Retinal pigment epithelial cell (primary cell): ENCODE results near the gene DNAI2.

Experiments
- DNase-seq: peaks from one replicate; pipeline ENCODE4 v3.0.0-alpha.2; 2010; ENCODE audit warnings: low read depth
- H3K4me3 ChIP-seq: 2 replicates; pipeline ENCODE4 v1.5.1; 2011; ENCODE audit warnings: mild to moderate bottlenecking, low read length, control low read depth, moderate library complexity
- TF ChIP-seq, protein P1 (sequence below): conservative IDR thresholded peaks from 2 replicates; pipeline ENCODE4 v1.5.1; 2011; ENCODE audit warnings: low read depth, low read length, control low read depth, inconsistent platforms

Gene DNAI2

DNA sequence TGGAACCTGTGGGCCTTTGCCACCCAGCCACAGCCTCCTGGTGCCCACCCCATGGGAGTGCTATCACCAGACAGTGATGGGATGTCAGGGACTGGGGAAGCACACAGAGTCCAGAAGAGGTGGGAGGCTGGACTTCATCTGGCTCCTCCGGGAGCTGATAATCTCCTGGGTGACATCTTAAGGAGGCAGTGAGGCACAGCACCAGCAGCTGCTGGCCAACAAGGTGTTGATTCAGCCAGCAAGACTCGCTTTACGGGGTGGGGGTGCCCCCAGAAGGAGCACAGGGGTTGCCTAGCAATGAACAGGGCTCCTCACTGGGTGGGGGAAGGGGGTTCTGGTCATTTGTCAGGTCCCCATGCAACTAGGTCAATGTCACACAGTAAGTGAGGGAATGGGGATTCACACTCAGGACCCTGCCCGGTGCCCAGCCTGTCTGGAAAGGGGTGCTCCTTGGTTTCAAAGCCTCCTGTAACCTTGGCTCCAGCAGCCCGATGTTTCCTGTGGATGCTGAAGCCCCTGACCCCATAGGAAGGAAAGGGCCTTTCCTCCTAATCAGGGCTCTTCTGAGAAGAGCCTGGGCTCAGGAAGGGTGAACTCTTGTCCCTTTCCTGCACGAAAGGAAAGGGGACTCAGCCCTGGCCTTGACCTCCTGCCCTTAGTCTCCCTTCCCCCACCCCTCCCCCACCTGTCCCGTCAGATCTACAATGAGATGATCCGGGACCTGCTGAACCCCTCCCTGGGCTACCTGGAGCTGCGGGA lies 69.7 kb downstream of the DNAI2 start:
- TF ChIP-seq, protein P1, sequence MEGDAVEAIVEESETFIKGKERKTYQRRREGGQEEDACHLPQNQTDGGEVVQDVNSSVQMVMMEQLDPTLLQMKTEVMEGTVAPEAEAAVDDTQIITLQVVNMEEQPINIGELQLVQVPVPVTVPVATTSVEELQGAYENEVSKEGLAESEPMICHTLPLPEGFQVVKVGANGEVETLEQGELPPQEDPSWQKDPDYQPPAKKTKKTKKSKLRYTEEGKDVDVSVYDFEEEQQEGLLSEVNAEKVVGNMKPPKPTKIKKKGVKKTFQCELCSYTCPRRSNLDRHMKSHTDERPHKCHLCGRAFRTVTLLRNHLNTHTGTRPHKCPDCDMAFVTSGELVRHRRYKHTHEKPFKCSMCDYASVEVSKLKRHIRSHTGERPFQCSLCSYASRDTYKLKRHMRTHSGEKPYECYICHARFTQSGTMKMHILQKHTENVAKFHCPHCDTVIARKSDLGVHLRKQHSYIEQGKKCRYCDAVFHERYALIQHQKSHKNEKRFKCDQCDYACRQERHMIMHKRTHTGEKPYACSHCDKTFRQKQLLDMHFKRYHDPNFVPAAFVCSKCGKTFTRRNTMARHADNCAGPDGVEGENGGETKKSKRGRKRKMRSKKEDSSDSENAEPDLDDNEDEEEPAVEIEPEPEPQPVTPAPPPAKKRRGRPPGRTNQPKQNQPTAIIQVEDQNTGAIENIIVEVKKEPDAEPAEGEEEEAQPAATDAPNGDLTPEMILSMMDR, result no peak
- no peak for DNase-seq
- no peak overlapping the region for H3K4me3 ChIP-seq

DNA sequence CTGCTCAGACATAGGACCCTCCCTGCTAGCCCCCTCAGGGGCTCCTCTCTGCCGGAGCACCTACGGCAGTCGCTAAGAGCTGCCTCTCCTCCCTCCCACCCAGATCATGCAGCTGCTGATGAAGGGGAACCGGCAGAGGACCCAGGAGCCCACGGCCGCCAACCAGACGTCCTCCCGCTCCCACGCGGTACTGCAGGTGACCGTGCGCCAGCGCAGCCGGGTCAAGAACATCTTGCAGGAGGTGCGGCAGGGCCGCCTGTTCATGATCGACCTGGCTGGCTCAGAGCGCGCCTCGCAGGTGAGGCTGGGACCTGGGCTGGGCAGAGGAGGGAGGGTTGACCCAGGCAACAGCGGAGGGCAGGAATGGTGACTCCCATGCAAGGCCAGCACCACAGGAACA lies 70.6 kb downstream of the DNAI2 start:
- TF ChIP-seq, protein P1, result no peak
- DNase-seq, result no peak
- H3K4me3 ChIP-seq, result no peak overlapping the region

DNA sequence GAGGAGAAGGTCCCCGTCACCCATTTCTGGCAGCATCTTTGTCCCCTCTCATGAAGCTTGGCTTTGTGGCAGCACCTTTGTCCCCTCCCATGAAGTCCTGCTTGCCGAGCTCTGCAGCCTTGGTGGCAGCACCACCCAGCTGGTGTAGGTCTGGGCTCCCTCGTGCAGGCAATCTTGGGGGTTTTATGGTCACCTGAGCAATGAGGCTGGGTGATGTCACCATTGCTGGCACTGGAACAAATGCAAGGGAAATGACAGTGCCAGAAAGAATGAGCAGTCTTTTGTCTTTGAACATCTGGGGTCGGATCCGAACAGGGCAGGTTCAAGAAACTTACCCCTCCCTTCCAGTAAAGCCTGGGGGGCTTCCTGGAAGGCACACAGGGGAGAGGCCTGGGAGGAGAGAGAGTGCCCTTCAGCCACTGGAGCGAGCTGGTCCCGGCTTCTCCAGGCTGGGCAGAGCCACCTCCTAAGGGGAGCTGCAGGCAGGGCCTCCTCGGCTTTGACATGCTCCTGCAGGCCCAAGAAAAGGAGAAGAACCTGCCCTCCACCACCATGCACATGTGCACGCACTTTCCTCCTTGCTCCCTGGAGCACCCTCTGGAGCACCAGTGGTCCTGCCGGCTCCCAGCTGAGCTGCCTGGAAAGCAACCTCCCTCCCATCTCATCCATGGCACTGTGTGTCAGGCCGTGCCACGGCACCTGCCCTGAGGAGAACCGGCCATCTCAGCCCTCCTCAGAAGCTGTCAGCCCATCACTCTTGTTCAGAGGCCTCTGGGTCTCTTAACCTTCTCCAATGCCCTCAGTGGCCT lies 71.6 kb downstream of the DNAI2 start:
- H3K4me3 ChIP-seq, result no peak overlapping the region
- TF ChIP-seq, protein P1, result no peak
- DNase-seq, result no peak

DNA sequence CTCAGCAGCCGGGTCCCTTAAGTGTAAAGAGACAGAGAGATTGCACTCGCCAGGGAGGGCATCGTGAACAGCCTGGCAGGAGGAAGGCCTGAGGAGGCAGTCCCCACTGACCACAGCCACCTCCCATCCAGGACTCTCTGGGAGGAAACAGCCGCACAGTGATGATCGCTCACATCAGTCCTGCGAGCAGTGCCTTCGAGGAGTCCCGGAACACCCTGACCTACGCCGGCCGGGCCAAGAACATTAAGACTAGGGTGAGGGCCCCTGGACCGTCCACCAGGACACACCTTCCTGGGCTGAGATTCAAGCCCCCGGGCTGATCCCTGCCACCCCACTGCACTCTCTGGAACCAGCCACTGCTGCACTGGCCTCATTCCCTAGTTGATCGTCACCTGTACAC lies 73.6 kb downstream of the DNAI2 start:
- DNase-seq, result no peak
- TF ChIP-seq, protein P1, result no peak
- no peak overlapping the region for H3K4me3 ChIP-seq

GRCh38 chr17:74349120-74349519 lies 75.1 kb downstream of the DNAI2 start:
- no peak overlapping the region for H3K4me3 ChIP-seq
- TF ChIP-seq, protein P1, result no peak
- no peak for DNase-seq

GRCh38 chr17:74350486-74350885 lies 76.5 kb downstream of the DNAI2 start:
- TF ChIP-seq, protein P1, result no peak
- no peak for DNase-seq
- no peak overlapping the region for H3K4me3 ChIP-seq
